ENCODE measurements around the gene NEBL.

DNA sequence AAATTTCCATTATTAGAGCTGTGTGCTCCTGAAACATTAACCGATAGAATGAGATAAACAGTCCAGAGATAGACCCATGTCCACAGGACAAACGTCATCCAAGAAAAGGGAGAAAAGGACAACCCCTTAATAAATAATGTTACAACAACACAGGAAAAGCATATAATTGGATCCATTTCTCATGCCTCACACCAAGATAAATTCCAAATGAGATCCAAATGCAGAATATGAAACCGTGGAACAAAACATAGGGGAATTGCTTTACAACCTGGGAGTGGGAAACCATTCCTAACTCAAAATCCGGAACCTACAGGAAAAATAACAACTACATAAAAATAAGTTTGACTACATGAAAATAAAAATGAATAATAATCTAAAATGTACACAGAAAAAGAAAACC is 22.4 kb upstream of the NEBL start:
- TF ChIP-seq ZFX (IDR thresholded peaks at IDR 0.05): no peak
- TF ChIP-seq, protein P1, sequence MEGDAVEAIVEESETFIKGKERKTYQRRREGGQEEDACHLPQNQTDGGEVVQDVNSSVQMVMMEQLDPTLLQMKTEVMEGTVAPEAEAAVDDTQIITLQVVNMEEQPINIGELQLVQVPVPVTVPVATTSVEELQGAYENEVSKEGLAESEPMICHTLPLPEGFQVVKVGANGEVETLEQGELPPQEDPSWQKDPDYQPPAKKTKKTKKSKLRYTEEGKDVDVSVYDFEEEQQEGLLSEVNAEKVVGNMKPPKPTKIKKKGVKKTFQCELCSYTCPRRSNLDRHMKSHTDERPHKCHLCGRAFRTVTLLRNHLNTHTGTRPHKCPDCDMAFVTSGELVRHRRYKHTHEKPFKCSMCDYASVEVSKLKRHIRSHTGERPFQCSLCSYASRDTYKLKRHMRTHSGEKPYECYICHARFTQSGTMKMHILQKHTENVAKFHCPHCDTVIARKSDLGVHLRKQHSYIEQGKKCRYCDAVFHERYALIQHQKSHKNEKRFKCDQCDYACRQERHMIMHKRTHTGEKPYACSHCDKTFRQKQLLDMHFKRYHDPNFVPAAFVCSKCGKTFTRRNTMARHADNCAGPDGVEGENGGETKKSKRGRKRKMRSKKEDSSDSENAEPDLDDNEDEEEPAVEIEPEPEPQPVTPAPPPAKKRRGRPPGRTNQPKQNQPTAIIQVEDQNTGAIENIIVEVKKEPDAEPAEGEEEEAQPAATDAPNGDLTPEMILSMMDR (conservative IDR thresholded peaks at IDR 0.05): no peak
